ENCODE measurements around the gene SERTAD3. TPM values are rescaled to one million over a fixed set of nuclear protein-coding genes. Genes with fewer than 3 reads are reported as not detected.

Gene SERTAD3
- total and polyA plus RNA-seq, 2 donors from 2014 or later, result 29.9 to 38.4 TPM

DNA sequence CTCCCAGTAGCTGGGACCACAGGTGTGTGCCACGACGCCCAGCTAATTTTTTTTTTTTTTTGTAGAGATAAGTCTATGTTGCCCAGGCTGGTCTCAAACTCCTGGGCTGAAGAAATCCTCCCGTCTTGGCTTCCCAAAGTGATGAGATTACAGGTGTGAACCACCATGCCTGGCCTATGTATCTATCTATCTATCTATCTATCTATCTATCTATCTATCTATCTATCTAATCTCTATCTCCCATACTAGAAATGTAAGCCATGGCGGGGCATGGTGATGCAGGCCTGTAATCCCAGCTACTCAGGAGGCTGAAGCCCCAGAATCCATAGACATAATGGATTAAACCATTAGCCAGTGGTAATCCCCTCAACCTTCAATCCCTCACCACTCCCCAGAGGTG is 6.5 kb upstream of the SERTAD3 start:
- no peak overlapping the region for H3K4me3 ChIP-seq (ENCODE audit: low read length in 3 of 3)
- no peak for FAIRE-seq
- TF ChIP-seq, protein P1, sequence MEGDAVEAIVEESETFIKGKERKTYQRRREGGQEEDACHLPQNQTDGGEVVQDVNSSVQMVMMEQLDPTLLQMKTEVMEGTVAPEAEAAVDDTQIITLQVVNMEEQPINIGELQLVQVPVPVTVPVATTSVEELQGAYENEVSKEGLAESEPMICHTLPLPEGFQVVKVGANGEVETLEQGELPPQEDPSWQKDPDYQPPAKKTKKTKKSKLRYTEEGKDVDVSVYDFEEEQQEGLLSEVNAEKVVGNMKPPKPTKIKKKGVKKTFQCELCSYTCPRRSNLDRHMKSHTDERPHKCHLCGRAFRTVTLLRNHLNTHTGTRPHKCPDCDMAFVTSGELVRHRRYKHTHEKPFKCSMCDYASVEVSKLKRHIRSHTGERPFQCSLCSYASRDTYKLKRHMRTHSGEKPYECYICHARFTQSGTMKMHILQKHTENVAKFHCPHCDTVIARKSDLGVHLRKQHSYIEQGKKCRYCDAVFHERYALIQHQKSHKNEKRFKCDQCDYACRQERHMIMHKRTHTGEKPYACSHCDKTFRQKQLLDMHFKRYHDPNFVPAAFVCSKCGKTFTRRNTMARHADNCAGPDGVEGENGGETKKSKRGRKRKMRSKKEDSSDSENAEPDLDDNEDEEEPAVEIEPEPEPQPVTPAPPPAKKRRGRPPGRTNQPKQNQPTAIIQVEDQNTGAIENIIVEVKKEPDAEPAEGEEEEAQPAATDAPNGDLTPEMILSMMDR (IDR thresholded peaks at IDR 0.05; ENCODE audit: borderline replicate concordance, extremely low read depth, insufficient read depth), result no peak
- no peak overlapping the region for H3K27ac ChIP-seq (ENCODE audit: low read depth in 2 of 2, low read length in 2 of 2)
- intact Hi-C loops (cut with DNase I), result no loop called here
- no peak overlapping the region for H3K9ac ChIP-seq (ENCODE audit: low read length in 3 of 3)
- H3K9me3 ChIP-seq (ENCODE audit: control insufficient read depth in 2 of 3, insufficient read depth in 1 of 3, low read length in 3 of 3), result no peaks in the 10 kb centered on the region
- DNase-seq, result no peak
- peaks cover 2 to 11% (median 6%) of the 10 kb centered on the region in 3 donors for H3K36me3 ChIP-seq (ENCODE audit: control insufficient read depth in 2 of 3, insufficient read depth in 3 of 3, low read length in 3 of 3)
- no peaks in the 10 kb centered on the region for H3K27me3 ChIP-seq (ENCODE audit: control insufficient read depth, insufficient read depth, low read length)
- peaks cover 0 to 3% (median 1%) of the 10 kb centered on the region in 3 donors for H3K4me1 ChIP-seq (ENCODE audit: control insufficient read depth in 2 of 3, insufficient read depth in 2 of 3, low read depth in 1 of 3, low read length in 3 of 3)

DNA sequence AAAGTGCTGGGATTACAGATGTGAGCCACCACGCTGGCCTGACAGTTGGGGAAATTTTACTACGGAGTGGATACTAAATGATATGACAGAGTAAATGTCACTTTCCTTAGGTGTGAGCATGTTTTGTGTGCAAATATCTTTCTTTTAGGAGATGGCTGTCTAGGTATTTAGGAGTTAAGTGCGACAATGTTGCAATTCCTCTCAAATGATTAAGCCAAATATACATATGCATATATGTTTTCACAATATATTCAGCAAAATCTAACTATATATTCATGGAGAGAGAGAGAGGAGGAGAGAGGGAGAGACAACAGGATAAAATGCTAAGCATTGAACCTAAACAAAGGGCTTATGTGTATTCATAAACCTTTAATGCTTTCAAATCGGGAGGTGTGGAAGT is 5.4 kb upstream of the SERTAD3 start:
- no peak for DNase-seq
- Histone ChIP-seq H3K9ac (ENCODE audit: low read length in 3 of 3) (no peak overlapping the region), H3K27ac (ENCODE audit: low read depth in 2 of 2, low read length in 2 of 2) (no peak overlapping the region), H3K36me3 (ENCODE audit: control insufficient read depth in 2 of 3, insufficient read depth in 3 of 3, low read length in 3 of 3) (peaks cover 2 to 11% (median 6%) of the 10 kb centered on the region in 3 donors), H3K4me1 (ENCODE audit: control insufficient read depth in 2 of 3, insufficient read depth in 2 of 3, low read depth in 1 of 3, low read length in 3 of 3) (peaks cover 0 to 5% (median 4%) of the 10 kb centered on the region in 3 donors), H3K27me3 (ENCODE audit: control insufficient read depth, insufficient read depth, low read length) (no peaks in the 10 kb centered on the region), H3K4me3 (ENCODE audit: low read length in 3 of 3) (no peak overlapping the region), H3K9me3 (ENCODE audit: control insufficient read depth in 2 of 3, insufficient read depth in 1 of 3, low read length in 3 of 3) (no peaks in the 10 kb centered on the region)
- no peak for FAIRE-seq
- intact Hi-C loops (cut with DNase I), result no loop called here
- TF ChIP-seq, protein P1 (IDR thresholded peaks at IDR 0.05; ENCODE audit: borderline replicate concordance, extremely low read depth, insufficient read depth), result no peak

DNA sequence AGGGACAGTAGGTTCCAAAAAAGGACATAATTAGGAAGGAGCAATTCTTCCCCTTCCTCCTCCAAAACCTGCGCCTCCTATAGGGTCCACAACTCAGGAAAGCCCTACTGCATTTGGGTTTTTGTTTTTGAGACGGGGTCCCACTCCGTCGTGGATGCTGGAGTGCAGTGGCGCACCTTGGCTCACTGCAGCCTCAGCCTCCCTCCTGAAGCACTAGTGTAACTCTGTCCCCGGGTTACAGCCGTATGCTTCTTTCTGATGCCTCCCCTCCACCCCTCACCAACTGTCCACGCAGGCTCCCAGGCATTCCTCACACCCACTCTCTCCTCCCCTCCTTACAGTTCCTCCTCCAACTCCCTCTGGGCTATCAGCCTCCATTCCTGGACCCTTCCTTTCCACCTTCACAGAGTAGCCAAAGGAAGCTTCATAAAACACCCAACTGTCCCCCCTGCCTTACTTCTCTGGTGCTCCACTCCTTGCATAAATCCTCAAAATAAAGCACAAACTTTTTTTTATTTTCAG is 2.2 kb upstream of the SERTAD3 start:
- H3K9ac ChIP-seq (ENCODE audit: low read length in 3 of 3), result peak overlapping the region in 1 of 3 donors; percentile 40
- peak overlapping the region; percentile 55 to 81 for H3K27ac ChIP-seq (ENCODE audit: low read depth in 2 of 2, low read length in 2 of 2)
- TF ChIP-seq, protein P1 (IDR thresholded peaks at IDR 0.05; ENCODE audit: borderline replicate concordance, extremely low read depth, insufficient read depth), result no peak
- H3K36me3 ChIP-seq (ENCODE audit: control insufficient read depth in 2 of 3, insufficient read depth in 3 of 3, low read length in 3 of 3), result peaks cover 2 to 18% (median 6%) of the 10 kb centered on the region in 3 donors
- no peak overlapping the region for H3K4me3 ChIP-seq (ENCODE audit: low read length in 3 of 3)
- no peak for DNase-seq
- peaks cover 7 to 10% (median 8%) of the 10 kb centered on the region in 3 donors for H3K4me1 ChIP-seq (ENCODE audit: control insufficient read depth in 2 of 3, insufficient read depth in 2 of 3, low read depth in 1 of 3, low read length in 3 of 3)
- no peaks in the 10 kb centered on the region for H3K27me3 ChIP-seq (ENCODE audit: control insufficient read depth, insufficient read depth, low read length)
- intact Hi-C loops (cut with DNase I), result no loop called here
- no peaks in the 10 kb centered on the region for H3K9me3 ChIP-seq (ENCODE audit: control insufficient read depth in 2 of 3, insufficient read depth in 1 of 3, low read length in 3 of 3)
- no peak for FAIRE-seq

Measured in kidney (tissue), 14 donors.